WTC11 (cell line): ENCODE results near the gene PLAA. TPM values are rescaled to one million over a fixed set of nuclear protein-coding genes. Genes with fewer than 3 reads are reported as not detected.

ENCODE experiments used
- ATAC-seq: fragments of 200-7000 bp; cut with Tn5 transposase; 2 replicates; pipeline ENCODE4 v1.10.0; 2021; ENCODE audit warnings: mild to moderate bottlenecking, moderate library complexity
- Bru-seq: library from RNA; stranded (reverse); fragments of 400-500 nt; gene quantifications from one replicate; lab custom pipeline; 2021; lab: Mats Ljungman, UMichigan
- CTCF ChIA-PET: fragments of 300-600 bp; sonication (Branson Sonifier 250); formaldehyde crosslinking; loops from one replicate; lab custom pipeline; 2021; ENCODE audit warnings: antibody characterized with exemption; lab: Charles Lee
- POLR2A ChIA-PET: fragments of 350-600 bp; sonication (Branson Sonifier 250); formaldehyde crosslinking; loops from one replicate; lab custom pipeline; 2021; ENCODE audit warnings: antibody characterized with exemption; lab: Charles Lee
- DNase-seq: peaks from one replicate; pipeline ENCODE4 v3.0.0; 2021; ENCODE audit warnings: low spot score
- H3K27ac Mint-ChIP-seq: 2 replicates; pipeline ENCODE4 v1.8.0; 2021; ENCODE audit warnings: mixed read lengths
- H3K27me3 Mint-ChIP-seq: 2 replicates; pipeline ENCODE4 v1.8.0; 2021; ENCODE audit warnings: low read depth, mild to moderate bottlenecking, moderate library complexity, mixed read lengths
- H3K36me3 Mint-ChIP-seq: 2 replicates; pipeline ENCODE4 v1.8.0; 2021; ENCODE audit warnings: mixed read lengths
- H3K4me1 Mint-ChIP-seq: 2 replicates; pipeline ENCODE4 v1.8.0; 2022; ENCODE audit warnings: mixed read lengths
- H3K4me3 Mint-ChIP-seq: 2 replicates; pipeline ENCODE4 v1.8.0; 2021; ENCODE audit warnings: mild to moderate bottlenecking, moderate library complexity, mixed read lengths
- H3K9me3 Mint-ChIP-seq: 2 replicates; pipeline ENCODE4 v1.8.0; 2021; ENCODE audit warnings: mixed read lengths
- ATF6 ChIP-seq: sonication (generic); formaldehyde crosslinking; IDR thresholded peaks from 2 replicates; pipeline ENCODE4 v1.8.1; 2023; ENCODE audit warnings: mild to moderate bottlenecking, missing genetic modification reagents
- CTCF ChIP-seq: fragments of 200-600 bp; IDR thresholded peaks from 2 replicates; pipeline ENCODE4 v1.8.0; 2022; ENCODE audit warnings: antibody characterized with exemption
- ESRRA ChIP-seq: sonication (generic); formaldehyde crosslinking; IDR thresholded peaks from 2 replicates; pipeline ENCODE4 v1.8.1; 2022; ENCODE audit warnings: mild to moderate bottlenecking, missing genetic modification reagents, borderline replicate concordance
- FOXP1 ChIP-seq: sonication (generic); formaldehyde crosslinking; IDR thresholded peaks from 2 replicates; pipeline ENCODE4 v1.8.0; 2022; ENCODE audit warnings: missing genetic modification reagents, mild to moderate bottlenecking, moderate library complexity, borderline replicate concordance
- JAZF1 ChIP-seq: fragments of 250-450 bp; sonication (Bioruptor Pico); IDR thresholded peaks from 2 replicates; pipeline ENCODE4 v1.9.0; 2021; ENCODE audit warnings: moderate library complexity, mild to moderate bottlenecking, inconsistent platforms
- KAT7 ChIP-seq: sonication (generic); formaldehyde crosslinking; IDR thresholded peaks from 2 replicates; pipeline ENCODE4 v1.8.1; 2023; ENCODE audit warnings: missing genetic modification reagents, mild to moderate bottlenecking, borderline replicate concordance
- MAX ChIP-seq: sonication (generic); formaldehyde crosslinking; IDR thresholded peaks from 2 replicates; pipeline ENCODE4 v1.8.0; 2022; ENCODE audit warnings: mild to moderate bottlenecking, missing genetic modification reagents
- MLX ChIP-seq: sonication (generic); formaldehyde crosslinking; IDR thresholded peaks from 2 replicates; pipeline ENCODE4 v1.8.1; 2023; ENCODE audit warnings: mild to moderate bottlenecking, missing genetic modification reagents, moderate library complexity
- NR1H2 ChIP-seq: sonication (generic); formaldehyde crosslinking; IDR thresholded peaks from 2 replicates; pipeline ENCODE4 v1.9.0; 2021; ENCODE audit warnings: mild to moderate bottlenecking, moderate library complexity, missing genetic modification reagents
- PRRX2 ChIP-seq: fragments of 250-450 bp; sonication (Bioruptor Pico); IDR thresholded peaks from 2 replicates; pipeline ENCODE4 v1.8.0; 2021; ENCODE audit warnings: mild to moderate bottlenecking
- RELA ChIP-seq: sonication (generic); formaldehyde crosslinking; IDR thresholded peaks from 2 replicates; pipeline ENCODE4 v1.8.1; 2022; ENCODE audit warnings: missing genetic modification reagents, mild to moderate bottlenecking, borderline replicate concordance
- RORB ChIP-seq: fragments of 250-450 bp; sonication (Bioruptor Pico); IDR thresholded peaks from 2 replicates; pipeline ENCODE4 v1.9.0; 2021; ENCODE audit warnings: mild to moderate bottlenecking
- SMAD4 ChIP-seq: sonication (generic); formaldehyde crosslinking; IDR thresholded peaks from 2 replicates; pipeline ENCODE4 v1.8.0; 2022; ENCODE audit warnings: mild to moderate bottlenecking, missing genetic modification reagents
- USF1 ChIP-seq: sonication (generic); formaldehyde crosslinking; IDR thresholded peaks from 2 replicates; pipeline ENCODE4 v1.8.0; 2022; ENCODE audit warnings: mild to moderate bottlenecking, missing genetic modification reagents
- ZNF423 ChIP-seq: fragments of 250-450 bp; sonication (Bioruptor Pico); IDR thresholded peaks from 2 replicates; pipeline ENCODE4 v2.1.2; 2022; ENCODE audit warnings: mild to moderate bottlenecking, moderate library complexity
- ZNF671 ChIP-seq: fragments of 250-450 bp; sonication (Bioruptor Pico); IDR thresholded peaks from 2 replicates; pipeline ENCODE4 v1.8.0; 2021; ENCODE audit warnings: mild to moderate bottlenecking
- long read RNA-seq, 3 experiments: library from RNA in 1 of 3; library from capped mRNA in 1 of 3; library from polyadenylated mRNA in 1 of 3; unstranded in 2 of 3; stranded (forward) in 1 of 3; transcript quantifications; one replicate each; pipeline ENCODE4 v2.0.0, GENCODE V29; 2021
- total RNA-seq: library from RNA; stranded (reverse); gene quantifications from 3 replicates; pipeline ENCODE4 v1.2.3, GENCODE V29; 2021
- TF ChIP-seq, protein P1 (sequence below): sonication (generic); formaldehyde crosslinking; IDR thresholded peaks from 2 replicates; pipeline ENCODE4 v1.8.0; 2023; ENCODE audit warnings: missing genetic modification reagents
- TF ChIP-seq, protein P2 (sequence below): sonication (generic); formaldehyde crosslinking; IDR thresholded peaks from 2 replicates; pipeline ENCODE4 v1.8.1; 2023; ENCODE audit warnings: mild to moderate bottlenecking, missing genetic modification reagents, moderate library complexity
- TF ChIP-seq, protein P3 (sequence below): sonication (generic); formaldehyde crosslinking; IDR thresholded peaks from 2 replicates; pipeline ENCODE4 v1.8.1; 2023; ENCODE audit warnings: mild to moderate bottlenecking, missing genetic modification reagents
- TF ChIP-seq, protein P4 (sequence below): sonication (generic); formaldehyde crosslinking; IDR thresholded peaks from 2 replicates; pipeline ENCODE4 v1.8.0; 2022; ENCODE audit warnings: missing genetic modification reagents
- TF ChIP-seq, protein P5 (sequence below): sonication (generic); formaldehyde crosslinking; conservative IDR thresholded peaks from 2 replicates; pipeline ENCODE4 v1.8.1; 2022; ENCODE audit warnings: mild to moderate bottlenecking, missing genetic modification reagents

The PLAA gene
- total RNA-seq (48.8 to 56.1 TPM (median 50.5 TPM) in 3 replicates), Bru-seq, nascent RNA (percentile 90 among the genes with signal in this experiment)
- long read RNA-seq, experiment 1, full-length matches to known transcripts, result 134 of 252 reads
- long read RNA-seq, experiment 1, partial matches to known transcripts, result 27 of 252 reads
- long read RNA-seq, experiment 1, other reads (novel, unspliced or antisense), result 91 of 252 reads
- long read RNA-seq, experiment 2, full-length matches to known transcripts, result 15 of 54 reads
- long read RNA-seq, experiment 2, partial matches to known transcripts, result 15 of 54 reads
- long read RNA-seq, experiment 2, other reads (novel, unspliced or antisense), result 24 of 54 reads
- long read RNA-seq, experiment 3, full-length matches to known transcripts, result 33 of 51 reads
- long read RNA-seq, experiment 3, partial matches to known transcripts, result 8 of 51 reads
- long read RNA-seq, experiment 3, other reads (novel, unspliced or antisense), result 10 of 51 reads

GRCh38 chr9:26946753-26947727, at the start of gene PLAA:
TSS of gene PLAA (minus strand) at chr9:26947242. CDS start at chr9:26947045, 197 bp downstream.
- CTCF ChIA-PET, result interaction anchor here (1.0 to 1.5 kb wide), 3 partner anchors 9 to 55 kb away, joined by 3 to 5 read pairs (median 3); partner anchors contain the start of gene IFT74
- no peaks in the 10 kb centered on the region for H3K36me3 Mint-ChIP-seq
- H3K4me1 Mint-ChIP-seq, result peaks cover 28% of the 10 kb centered on the region
- H3K4me3 Mint-ChIP-seq, result peak within 1 kb of the TSS; percentile 82
- ATAC-seq, result peak; percentile 92
- no peaks in the 10 kb centered on the region for H3K27me3 Mint-ChIP-seq
- DNase-seq, result peak; percentile 87
- POLR2A ChIA-PET, result interaction anchor here (0.9 to 1.5 kb wide), 4 partner anchors 9 to 55 kb away, joined by 3 to 12 read pairs (median 8); partner anchors contain the start of genes CAAP1 and IFT74
- no peaks in the 10 kb centered on the region for H3K9me3 Mint-ChIP-seq
- H3K27ac Mint-ChIP-seq, result peak within 1 kb of the TSS; percentile 100
- TF ChIP-seq ZNF423 (CRISPR knock-in tag) (no peak), RORB (CRISPR knock-in tag) (no peak), USF1 (CRISPR knock-in tag) (no peak; the same call in 1 of the 2 replicates), MLX (CRISPR knock-in tag) (no peak), FOXP1 (peak; percentile 85), ESRRA (no peak), PRRX2 (CRISPR knock-in tag) (no peak), RELA (peak; percentile 67; the same call in 1 of the 2 replicates), ZNF671 (CRISPR knock-in tag) (no peak), NR1H2 (CRISPR knock-in tag) (no peak), CTCF (no peak), ATF6 (CRISPR knock-in tag) (no peak), SMAD4 (no peak), JAZF1 (no peak), KAT7 (CRISPR knock-in tag) (no peak; the same call in none of the 2 replicates), MAX (CRISPR knock-in tag) (peak; percentile 56)
- TF ChIP-seq, protein P1, sequence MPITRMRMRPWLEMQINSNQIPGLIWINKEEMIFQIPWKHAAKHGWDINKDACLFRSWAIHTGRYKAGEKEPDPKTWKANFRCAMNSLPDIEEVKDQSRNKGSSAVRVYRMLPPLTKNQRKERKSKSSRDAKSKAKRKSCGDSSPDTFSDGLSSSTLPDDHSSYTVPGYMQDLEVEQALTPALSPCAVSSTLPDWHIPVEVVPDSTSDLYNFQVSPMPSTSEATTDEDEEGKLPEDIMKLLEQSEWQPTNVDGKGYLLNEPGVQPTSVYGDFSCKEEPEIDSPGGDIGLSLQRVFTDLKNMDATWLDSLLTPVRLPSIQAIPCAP (CRISPR knock-in tag), result 0 out of 2 replicates have a peak, but pooled peaks have one; percentile 25
- TF ChIP-seq, protein P2, sequence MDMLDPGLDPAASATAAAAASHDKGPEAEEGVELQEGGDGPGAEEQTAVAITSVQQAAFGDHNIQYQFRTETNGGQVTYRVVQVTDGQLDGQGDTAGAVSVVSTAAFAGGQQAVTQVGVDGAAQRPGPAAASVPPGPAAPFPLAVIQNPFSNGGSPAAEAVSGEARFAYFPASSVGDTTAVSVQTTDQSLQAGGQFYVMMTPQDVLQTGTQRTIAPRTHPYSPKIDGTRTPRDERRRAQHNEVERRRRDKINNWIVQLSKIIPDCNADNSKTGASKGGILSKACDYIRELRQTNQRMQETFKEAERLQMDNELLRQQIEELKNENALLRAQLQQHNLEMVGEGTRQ (CRISPR knock-in tag), result 0 out of 2 replicates have a peak, but pooled peaks have one; percentile 10
- TF ChIP-seq, protein P3, sequence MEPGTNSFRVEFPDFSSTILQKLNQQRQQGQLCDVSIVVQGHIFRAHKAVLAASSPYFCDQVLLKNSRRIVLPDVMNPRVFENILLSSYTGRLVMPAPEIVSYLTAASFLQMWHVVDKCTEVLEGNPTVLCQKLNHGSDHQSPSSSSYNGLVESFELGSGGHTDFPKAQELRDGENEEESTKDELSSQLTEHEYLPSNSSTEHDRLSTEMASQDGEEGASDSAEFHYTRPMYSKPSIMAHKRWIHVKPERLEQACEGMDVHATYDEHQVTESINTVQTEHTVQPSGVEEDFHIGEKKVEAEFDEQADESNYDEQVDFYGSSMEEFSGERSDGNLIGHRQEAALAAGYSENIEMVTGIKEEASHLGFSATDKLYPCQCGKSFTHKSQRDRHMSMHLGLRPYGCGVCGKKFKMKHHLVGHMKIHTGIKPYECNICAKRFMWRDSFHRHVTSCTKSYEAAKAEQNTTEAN (CRISPR knock-in tag), result 0 out of 2 replicates have a peak, but pooled peaks have one; percentile 9
- TF ChIP-seq, protein P4, sequence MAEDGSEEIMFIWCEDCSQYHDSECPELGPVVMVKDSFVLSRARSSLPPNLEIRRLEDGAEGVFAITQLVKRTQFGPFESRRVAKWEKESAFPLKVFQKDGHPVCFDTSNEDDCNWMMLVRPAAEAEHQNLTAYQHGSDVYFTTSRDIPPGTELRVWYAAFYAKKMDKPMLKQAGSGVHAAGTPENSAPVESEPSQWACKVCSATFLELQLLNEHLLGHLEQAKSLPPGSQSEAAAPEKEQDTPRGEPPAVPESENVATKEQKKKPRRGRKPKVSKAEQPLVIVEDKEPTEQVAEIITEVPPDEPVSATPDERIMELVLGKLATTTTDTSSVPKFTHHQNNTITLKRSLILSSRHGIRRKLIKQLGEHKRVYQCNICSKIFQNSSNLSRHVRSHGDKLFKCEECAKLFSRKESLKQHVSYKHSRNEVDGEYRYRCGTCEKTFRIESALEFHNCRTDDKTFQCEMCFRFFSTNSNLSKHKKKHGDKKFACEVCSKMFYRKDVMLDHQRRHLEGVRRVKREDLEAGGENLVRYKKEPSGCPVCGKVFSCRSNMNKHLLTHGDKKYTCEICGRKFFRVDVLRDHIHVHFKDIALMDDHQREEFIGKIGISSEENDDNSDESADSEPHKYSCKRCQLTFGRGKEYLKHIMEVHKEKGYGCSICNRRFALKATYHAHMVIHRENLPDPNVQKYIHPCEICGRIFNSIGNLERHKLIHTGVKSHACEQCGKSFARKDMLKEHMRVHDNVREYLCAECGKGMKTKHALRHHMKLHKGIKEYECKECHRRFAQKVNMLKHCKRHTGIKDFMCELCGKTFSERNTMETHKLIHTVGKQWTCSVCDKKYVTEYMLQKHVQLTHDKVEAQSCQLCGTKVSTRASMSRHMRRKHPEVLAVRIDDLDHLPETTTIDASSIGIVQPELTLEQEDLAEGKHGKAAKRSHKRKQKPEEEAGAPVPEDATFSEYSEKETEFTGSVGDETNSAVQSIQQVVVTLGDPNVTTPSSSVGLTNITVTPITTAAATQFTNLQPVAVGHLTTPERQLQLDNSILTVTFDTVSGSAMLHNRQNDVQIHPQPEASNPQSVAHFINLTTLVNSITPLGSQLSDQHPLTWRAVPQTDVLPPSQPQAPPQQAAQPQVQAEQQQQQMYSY (CRISPR knock-in tag), result no peak
- TF ChIP-seq, protein P5, sequence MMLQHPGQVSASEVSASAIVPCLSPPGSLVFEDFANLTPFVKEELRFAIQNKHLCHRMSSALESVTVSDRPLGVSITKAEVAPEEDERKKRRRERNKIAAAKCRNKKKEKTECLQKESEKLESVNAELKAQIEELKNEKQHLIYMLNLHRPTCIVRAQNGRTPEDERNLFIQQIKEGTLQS, result no peak
